Kidney glomerular epithelial cell (primary cell): ENCODE results near the gene LRP1B.
"Not testable (repeated sequence)": the region's sequence is repeated elsewhere in the genome, so short reads cannot be mapped to it uniquely, and the experiment has no call there.

Experiments
- DNase-seq: peaks from one replicate; lab custom pipeline; 2025; lab: John Stamatoyannopoulos, UW

LRP1B gene

DNA sequence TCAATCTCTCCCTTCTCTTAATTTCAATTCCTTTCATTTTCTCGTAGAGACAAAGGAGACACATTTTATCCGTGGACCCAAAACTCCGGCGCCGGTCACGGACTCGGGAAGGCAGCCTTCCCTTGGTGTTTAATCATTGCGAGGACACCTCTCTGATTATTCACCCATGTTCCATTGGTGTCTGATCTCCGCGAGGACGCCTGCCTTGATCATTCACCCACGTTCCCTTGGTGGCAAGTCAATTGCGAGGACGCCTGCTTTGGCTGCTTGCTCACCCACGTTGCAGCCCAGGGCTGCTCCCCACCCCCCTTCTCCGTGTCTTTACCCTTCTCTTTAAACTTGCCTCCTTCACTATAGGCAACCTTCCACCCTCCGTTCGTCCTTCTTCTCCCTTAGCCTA is 1703.8 kb downstream of the LRP1B start:
- not testable (repeated sequence) for DNase-seq

DNA sequence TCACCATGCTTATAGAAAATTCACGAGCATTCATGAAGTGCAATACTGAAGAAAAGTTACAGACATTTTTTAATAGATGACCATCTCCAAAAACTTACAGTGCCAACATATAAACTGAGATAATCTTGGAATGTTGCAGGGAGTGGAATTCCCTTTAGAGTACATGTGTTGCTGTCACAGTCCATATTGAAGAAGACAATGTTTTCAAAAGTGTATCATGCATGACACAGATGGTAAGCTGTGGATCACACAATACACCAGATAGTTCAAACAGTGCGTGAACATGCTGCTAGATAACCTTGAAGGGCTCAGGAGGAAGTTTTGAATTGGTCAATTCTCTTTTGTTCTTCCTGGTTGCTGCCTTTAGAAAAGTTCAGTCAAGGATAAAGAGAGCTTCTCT is 1706.3 kb downstream of the LRP1B start:
- DNase-seq = no peak

DNA sequence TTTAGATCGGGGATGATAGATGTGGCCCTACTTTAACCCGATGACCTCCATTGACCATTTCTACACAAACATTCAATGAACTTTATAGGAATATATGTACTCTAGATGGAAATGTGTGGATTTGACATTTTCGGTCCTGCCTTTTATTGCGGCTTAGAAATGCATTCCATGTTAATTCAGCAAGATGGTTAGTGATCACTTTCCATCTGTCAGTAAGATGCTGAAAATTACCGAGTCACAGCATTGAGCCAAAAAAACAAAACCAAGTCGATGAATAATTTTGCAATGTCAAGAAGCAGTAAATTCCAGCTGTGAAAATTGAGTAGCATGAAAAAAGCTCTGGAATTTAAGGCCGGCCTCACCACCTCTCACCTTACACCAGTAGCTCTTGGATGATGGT is 1708.1 kb downstream of the LRP1B start:
- DNase-seq = no peak

DNA sequence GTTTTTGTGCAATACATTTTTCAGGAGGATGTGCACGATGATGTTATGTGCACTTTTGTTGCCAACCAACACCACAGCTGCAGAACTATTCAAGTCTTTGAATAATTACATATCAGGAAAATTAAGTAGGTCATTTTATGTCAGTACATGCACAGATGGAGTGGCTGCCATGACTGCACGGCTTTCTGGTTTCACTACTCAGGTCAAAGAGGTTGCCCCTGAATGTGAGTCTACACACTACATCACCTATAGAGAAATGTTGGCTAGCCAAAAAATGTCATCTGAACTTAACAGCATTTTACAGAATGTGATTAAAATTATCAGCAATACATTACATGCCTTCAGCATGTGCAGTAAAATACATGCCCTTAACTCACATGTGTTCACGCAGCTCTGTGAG is 1713.3 kb downstream of the LRP1B start:
- DNase-seq = no peak

DNA sequence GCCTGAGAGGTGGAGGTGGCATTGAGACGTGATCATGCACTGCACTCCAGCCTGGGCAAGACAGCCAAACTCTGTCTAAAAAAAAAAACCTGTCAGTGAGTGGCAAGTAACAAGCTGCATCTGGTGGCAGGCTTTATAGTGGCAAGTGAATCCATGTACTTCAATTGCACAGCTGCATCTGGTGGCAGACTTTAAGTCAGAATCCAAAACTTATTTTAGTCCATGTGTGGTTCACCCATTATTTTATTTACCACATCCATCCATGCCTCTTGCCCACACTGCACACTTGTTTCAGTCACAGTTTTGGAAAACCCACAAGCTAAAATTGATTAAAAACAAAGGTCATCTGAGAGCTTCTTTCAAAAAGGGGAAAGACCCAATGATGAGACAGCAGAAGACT is 1714.2 kb downstream of the LRP1B start:
- no peak for DNase-seq

DNA sequence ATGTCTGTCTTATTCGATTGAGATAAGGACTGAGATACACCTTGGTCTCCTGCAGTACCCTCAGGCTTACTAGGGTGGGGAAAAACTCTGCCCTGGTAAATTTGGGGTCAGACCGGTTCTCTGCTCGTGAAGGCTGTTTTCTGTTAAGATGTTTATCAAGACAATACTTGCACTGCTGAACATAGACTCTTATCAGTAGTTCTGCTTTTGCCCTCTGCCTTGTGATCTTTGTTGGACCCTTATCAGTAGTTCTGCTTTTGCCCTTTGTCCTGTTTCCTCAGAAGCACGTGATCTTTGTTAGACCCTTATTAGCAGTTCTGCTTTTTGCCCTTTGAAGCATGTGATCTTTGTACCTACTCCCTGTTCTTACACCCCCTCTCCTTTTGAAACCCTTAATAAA is 1715.8 kb downstream of the LRP1B start:
- DNase-seq = not testable (repeated sequence)

DNA sequence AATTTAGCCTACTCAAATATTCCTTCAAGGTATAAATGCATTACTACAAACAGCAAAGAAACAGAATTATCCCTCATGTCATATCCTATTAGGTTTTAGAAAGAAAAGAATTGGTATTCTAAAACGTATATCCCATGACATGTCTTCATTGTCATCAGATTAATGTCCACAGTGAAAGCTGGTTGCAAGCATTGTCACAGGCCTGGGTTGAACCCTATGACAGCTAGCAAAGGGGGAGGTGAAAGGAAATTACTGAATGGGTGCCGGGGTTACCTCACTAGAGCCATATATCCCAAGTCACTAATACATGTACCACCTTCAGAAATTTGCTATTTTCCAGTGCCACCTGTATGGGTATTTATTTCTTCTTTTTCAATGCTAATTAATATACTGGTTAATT is 1720.1 kb downstream of the LRP1B start:
- DNase-seq = no peak

DNA sequence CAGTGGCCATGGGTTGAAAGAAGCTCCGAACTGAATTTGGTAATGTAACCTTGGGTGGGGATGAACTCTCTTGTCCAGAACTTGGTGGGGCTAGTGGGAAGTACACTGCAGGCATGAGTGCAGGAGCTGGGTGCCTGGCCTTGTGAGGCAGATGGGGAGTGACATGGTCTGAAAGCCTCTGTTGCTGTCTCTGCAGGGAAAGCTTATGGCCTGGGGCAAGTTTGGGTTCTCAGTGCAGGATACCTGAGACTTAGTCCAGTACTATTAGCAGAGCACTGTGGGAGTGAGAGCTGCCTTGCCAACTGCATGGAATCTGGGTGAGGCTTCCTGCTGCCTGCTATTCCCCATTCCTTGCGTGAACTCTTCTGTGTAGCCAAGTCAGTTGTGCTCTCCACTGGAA is 1729.8 kb downstream of the LRP1B start:
- DNase-seq = no peak

DNA sequence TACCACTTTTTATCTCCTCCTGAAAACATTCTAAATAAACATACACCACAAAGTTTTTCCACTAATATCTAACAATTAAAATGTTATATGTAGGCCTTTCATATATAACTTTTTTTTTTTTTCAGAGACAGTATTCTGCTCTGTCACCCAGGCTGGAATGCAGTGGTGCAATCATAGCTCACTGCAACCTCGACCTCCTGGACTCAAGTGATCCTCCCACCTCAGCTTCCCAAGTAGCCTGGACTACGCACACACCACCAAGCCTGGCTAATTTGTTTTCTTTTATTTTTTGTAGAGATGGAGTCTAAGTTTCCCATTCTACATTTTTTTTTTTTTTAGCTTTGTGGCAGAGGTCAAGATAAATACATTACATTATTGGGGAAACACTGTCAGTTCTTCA is 1738.0 kb downstream of the LRP1B start:
- peak; percentile 3 for DNase-seq

DNA sequence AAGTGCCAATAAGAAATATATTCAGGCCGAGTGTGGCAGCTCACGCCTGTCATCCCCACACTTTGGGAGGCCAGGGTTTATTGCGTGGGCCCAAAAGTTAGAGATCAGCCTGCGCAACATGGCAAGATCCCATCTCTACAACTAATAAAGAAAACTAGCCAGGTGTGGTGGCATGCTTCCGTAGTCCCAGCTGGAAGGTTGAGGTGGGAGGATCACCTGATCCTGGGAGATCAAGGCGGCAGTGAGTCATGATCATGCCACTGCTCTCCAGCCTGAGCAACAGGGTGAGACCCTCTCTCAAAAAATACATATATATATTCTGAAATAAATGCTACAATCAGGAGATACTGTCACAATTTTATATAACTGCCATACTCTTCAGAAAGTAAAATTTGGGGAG is 1745.9 kb downstream of the LRP1B start:
- DNase-seq = no peak

DNA sequence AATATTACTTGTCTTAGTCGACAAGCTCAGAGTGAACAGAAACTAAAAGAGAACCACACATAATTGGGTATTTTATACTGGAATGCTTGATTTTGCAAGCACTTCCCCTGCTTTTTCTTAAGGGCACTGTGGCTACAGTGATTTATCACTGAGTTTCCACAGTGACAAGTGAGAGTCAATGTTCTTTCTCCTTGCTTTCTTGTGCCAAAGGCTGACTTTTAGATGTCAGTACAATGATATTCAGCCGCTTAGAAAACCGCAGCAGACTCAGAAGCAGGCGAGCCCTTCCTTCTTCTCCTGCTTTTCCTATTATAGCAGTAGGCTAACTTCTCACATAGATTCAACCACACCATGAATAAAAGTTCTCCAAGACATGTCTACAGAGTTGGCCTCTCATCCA is 1747.0 kb downstream of the LRP1B start:
- no peak for DNase-seq

DNA sequence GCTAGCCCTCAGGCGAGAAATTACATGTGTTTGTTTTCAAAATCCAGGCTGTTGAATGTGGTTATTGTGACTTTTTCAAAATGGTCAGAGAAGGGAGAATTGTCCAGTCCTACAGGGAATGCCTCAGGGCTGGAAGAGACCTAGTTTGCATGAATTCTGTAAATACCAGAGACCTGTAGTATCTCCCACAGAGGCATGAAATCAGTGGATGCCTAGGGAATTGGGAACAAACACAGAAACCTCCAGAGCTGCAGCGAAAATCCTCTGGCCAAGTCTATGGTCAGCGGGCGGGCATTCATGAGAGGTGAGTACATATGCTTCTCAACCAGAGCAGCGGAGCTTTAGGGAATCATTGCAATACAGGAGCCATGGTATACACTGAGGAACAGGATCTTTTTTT is 1754.1 kb downstream of the LRP1B start:
- no peak for DNase-seq

DNA sequence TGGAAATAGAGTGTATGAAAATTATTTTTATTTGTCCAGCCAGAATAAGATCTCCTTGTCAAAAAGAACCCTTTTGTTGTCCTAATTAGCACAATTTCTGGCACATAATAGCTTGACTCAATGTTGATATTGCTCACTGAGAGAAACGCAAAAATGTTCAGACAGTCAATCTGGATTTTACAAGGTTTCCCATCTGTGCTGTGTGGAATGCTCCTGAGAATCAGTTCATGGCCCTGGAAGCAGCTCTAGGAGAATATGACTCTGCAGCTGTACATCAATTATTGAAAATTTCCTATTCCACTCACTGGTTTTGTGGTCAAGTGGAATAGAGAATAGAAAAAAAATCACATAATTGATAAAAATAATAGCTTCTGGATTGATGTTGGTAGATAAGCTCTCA is 1767.7 kb downstream of the LRP1B start:
- no peak for DNase-seq

DNA sequence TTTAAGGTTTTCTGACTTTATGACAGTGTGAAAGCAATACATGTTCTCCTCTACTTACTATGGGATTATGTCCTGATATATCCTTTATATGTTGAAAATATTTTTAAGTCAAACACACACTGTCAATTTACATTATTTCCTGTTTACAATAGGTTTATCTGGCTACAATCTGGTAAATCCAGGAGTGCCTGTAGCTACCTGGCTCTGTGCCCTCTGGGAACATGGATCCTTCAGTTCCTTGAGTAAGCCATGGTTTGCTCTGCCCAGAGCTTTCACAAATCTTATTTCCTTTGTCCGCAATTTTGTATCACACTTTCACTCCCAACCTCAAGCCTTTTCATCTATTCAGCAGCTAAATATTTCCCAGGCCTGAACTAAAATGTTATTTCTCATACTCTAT is 1768.5 kb downstream of the LRP1B start:
- DNase-seq = no peak

DNA sequence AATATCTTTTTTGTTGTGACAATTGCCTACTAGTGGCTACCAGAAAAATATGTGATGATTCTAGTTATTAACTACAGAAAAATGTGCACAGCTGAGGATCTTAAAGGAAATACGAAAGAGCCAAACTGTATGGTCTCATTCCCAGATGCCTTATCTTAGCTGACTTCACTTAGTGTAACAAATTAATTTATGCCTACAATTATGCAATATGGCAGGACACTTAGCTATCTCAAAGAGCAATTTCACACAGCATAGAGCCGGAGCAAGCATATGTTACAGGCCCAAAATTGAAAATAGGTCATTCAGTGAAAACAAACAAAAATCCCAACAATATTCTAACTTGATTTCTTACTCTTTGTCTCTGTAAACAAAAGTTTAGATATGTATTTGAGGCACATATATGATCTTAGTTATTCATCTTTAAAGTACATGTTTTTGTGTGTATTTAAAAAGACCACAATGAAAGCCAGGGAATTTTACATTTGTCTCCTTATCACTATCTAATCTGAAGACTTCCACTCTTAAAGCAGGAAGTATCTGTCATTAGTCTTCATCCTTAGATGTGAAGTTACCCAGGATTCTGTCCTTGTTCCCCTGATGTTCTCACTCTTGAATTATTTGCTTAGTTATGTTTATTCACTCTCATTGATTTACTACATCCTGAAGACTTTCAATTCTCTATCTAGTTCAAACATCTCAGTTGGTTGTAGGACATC is 1771.6 kb downstream of the LRP1B start:
- no peak for DNase-seq

DNA sequence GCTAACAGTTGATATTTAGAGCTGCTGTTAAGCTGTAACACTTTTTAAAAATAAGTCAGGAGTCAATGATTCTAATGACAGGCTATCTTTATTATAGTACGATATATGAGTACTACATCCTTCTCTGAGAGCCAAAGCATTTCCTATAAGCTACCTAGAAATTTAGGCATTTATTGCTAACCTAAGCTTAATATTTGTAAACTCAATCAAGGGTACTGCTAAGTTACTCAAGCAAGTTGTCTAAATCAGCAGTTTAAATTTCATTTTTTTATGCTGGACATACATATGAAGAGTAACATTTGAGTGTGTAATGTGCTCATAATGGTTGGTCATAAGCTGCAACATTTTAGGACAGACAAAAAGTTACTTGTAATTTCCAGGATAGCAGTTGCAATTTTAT is 1774.1 kb downstream of the LRP1B start:
- no peak for DNase-seq

DNA sequence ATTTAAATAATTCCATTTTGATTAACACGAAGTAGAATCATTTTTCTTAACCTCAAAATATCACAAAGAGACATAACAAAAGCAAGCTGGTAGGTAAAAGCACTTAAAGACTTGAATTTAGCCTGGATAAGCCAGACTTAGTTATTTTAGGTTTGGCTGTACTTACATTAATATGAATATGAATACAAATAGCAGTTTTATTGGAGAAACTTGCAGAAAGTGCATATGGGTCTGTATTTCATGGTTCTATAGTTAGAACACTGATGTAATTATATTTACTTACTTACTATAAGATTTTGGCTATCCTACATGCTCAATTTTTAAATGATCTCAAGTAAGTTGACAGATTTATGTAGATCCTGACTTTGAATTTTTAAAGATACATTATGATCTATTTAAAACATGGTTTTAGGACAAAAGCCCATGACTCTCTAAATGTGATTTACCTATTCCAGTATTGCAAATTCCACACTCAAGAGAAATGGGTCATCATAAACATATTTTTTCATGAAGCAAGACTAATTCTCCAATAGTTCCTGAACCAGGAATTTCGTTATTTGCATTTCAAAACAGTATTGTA is 1775.2 kb downstream of the LRP1B start:
- no peak for DNase-seq

DNA sequence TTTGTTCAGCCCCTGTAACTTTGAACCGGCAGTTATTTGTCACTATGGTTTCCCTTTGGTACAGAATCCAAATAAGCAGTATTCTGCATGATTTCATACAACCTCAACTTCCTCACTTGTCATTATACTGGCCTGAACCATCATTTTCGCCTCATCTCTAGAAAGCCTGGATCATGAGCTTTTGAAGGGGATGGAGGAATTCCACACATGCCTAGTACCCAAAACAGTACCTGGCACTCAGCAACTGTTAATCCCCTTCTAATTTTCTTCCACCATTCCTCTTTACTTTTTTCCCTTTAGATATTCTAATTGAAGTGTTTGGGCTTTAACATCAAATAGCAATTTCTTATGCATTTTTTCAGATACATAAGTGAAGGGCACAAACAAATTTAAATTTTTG is 1776.3 kb downstream of the LRP1B start:
- DNase-seq = no peak

DNA sequence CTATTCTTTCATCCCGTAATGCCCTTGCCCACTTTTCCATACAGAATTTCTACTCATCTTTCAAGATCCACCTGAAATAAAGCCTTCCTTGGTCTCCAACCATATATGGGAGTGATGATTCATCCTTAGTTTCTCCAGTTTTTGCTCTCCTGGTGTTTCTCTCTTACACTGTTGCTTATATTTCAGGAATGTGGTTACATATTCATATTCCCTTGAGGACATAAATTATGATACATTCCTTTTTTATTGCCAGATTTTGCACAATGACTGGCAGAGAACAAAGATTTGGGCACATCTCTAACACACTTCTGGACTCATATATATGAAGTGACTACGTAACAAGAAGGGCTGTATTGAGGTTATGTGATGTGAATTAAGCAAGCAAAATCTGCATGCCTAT is 1777.3 kb downstream of the LRP1B start:
- peak; percentile 6 for DNase-seq

DNA sequence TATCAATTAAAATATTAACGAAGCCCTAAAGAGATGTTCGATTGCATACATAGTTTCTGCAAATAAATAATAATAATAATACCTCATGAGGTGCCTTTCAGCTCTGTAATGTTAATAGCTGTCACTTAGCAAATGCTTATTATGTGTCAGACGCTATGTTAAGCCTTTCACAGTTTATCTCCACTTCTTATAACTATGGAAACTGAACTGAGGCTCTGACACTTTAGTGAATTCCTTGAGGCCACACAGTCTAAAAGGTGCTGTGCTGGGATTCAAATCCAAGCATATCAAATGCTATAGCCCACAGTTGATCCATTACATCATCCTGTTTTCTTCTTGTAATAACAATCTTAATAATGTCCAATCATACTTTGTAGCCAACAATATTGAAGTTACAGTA is 1779.1 kb downstream of the LRP1B start:
- DNase-seq = no peak

DNA sequence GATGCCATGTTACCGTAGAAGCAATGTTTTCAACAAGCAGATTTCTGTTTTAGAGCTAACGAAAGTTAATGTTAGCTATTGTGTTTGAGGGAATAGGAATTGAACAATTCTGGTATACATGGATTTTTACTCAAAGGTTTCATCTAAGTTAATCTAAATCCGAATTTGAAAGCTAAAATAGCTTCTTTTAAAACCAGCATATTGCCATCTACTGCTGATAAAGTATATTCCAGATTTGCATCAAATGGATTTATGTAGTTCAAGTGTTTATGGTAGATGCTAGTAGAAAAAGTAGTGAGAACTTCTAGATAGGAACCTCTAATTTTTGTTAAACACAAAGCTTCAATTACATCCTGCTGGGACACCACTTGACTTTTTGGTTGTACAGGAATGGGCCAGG is 1781.1 kb downstream of the LRP1B start:
- DNase-seq = no peak

DNA sequence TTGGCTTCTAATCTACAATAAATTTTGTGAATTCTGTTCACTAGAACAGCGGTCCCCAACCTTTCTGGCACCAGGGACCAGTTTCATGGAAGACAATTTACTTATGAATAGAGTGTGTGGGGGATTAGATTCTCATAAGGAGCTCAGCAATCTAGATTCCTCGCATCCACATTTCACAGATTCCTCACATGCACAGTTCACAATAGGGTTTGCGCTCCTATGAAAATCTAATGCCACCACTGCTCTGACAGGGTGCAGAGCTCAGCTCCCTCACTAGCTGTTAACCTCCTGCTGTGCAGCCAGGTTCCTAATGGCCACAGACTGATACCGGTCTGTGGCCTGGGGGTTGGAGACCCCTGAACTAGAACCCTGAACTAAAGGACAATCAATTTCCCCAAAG is 1782.0 kb downstream of the LRP1B start:
- DNase-seq = no peak

DNA sequence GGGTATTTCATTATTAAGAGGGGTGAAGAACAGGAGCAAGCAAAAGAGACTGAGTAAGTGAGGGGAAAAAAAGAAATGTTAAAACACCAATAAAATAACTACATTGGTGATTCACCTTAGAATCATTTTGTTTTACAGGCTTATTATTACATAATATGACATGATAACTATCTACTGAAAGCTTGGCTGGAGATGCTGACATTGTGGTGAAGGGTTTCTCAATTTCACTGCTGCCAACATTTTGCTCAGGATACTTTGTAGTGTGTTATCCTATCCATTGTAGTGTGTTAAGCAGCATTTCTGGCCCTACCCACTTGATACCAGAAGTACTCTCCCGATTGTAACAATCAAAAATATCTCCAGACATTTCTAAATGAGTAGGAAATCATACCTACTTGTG is 1786.0 kb downstream of the LRP1B start:
- no peak for DNase-seq

DNA sequence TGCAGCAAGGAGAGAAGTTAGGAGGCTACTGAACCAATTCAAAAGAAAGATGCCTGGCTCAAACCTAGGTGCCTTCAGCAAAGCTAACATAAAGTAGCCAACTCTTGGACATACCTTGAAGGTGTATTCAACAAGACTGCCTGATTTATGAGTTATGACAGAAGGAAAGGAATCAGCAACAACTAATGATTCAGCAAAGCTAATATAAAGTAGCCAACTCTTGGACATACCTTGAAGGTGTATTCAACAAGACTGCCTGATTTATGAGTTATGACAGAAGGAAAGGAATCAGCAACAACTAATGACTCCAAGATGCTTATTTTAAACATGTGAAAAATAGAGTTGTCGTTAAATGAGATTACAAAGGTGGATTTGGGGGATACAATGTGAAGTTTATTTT is 1786.5 kb downstream of the LRP1B start:
- DNase-seq = not testable (repeated sequence)
